HepG2 (cell line): ENCODE measurements around the gene AMOTL2. TPM values are rescaled to one million over a fixed set of nuclear protein-coding genes. Genes with fewer than 3 reads are reported as not detected.

Experiments used
- HNF4A ChIP-seq: sonication (generic); formaldehyde crosslinking; IDR thresholded peaks from 2 replicates; pipeline ENCODE4 v1.4.0; 2020; ENCODE audit warnings: missing genetic modification reagents
- SRY ChIP-seq: sonication (generic); formaldehyde crosslinking; IDR thresholded peaks from 2 replicates; pipeline ENCODE4 v1.8.0; 2022; ENCODE audit warnings: mild to moderate bottlenecking, missing genetic modification reagents
- ZNF274 ChIP-seq: sonication (generic); formaldehyde crosslinking; IDR thresholded peaks from 2 replicates; pipeline ENCODE4 v1.5.1; 2020; ENCODE audit warnings: mild to moderate bottlenecking, missing genetic modification reagents
- ZNF691 ChIP-seq: sonication (generic); formaldehyde crosslinking; IDR thresholded peaks from 2 replicates; pipeline ENCODE4 v1.4.0; 2020; ENCODE audit warnings: missing genetic modification reagents, low read depth, mild to moderate bottlenecking, borderline replicate concordance
- polyA plus RNA-seq, 8 experiments: library from polyadenylated mRNA; depleted of rRNA in 3 of 8; stranded (reverse) in 7 of 8; unstranded in 1 of 8; fragments of >200 nt; fragmentation: Illumina TruSeq in 4 of 8; extraction: Trizol in 4 of 8; gene quantifications; 2 replicates each; pipeline versions ENCODE4 v1.2.1 to v1.2.3, GENCODE V29; 2011 to 2016; ENCODE audit warnings: low read depth in 4 of 8, missing spikeins in 1 of 8, mixed read lengths in 1 of 8; ENCODE audit not compliant: insufficient read depth in 1 of 8
- total RNA-seq, 5 experiments: library from RNA; depleted of rRNA; stranded (reverse); fragments of >200 nt; fragmentation: Illumina TruSeq; extraction: Trizol; gene quantifications; 2 replicates each; pipeline ENCODE4 v1.2.3, GENCODE V29; 2016; ENCODE audit warnings: low read depth in 1 of 5
- TF ChIP-seq, protein P1 (sequence below): sonication (generic); formaldehyde crosslinking; IDR thresholded peaks from 2 replicates; pipeline ENCODE4 v1.4.0; 2020; ENCODE audit warnings: missing genetic modification reagents, borderline replicate concordance

The AMOTL2 gene
- total and polyA plus RNA-seq, 2 of the 13 experiments (the other 11 are each of a cell fraction or from before 2014, with no cell fraction given), result 17.3 to 18.5 TPM

DNA sequence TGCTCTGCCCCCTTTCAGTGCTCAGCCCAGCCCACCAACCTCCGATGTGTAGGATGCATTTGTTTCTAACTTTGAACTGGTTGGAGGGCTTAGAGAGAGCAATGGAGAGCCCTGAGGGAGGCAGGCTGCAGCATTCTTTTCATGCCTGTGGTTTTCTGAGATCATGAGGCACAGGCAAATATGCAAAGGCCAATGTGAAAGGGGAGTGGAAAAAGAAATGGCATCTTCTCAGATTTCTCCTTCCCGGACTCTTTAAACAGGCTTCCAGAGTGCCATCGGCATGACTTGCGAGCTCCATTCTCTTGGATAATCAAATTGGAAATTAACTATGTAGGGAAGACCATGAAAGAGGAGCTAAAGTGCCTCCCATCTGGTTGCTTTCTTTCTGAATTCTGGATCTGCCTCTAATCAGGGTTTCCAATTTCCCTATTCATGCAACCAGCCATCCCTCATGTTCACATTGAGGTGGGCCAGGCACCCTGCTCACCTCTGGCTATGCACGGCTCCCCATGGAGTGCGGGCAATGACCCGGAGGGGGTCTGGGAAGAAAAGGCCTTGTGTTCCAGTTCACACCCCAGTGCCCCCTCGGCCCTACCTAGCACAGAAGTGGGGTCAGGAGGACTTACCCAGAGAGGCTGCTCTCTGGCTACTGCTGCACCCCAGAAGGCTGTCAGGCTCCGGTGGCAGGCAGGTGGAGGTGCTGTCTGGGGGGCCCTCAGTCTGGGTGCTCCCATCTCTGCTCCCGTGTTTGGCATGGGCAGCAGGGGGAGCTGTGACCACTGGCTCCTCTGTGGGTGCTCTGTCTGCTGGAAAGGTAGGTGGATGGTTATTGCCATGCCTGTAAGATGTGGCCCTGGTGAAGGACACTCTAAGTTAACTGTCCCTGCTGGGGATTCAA, 16.1 kb downstream of the AMOTL2 start (continued):
- peak; percentile 27; the same call in 1 of the 2 replicates for TF ChIP-seq ZNF691 (CRISPR knock-in tag)
- TF ChIP-seq, protein P1, sequence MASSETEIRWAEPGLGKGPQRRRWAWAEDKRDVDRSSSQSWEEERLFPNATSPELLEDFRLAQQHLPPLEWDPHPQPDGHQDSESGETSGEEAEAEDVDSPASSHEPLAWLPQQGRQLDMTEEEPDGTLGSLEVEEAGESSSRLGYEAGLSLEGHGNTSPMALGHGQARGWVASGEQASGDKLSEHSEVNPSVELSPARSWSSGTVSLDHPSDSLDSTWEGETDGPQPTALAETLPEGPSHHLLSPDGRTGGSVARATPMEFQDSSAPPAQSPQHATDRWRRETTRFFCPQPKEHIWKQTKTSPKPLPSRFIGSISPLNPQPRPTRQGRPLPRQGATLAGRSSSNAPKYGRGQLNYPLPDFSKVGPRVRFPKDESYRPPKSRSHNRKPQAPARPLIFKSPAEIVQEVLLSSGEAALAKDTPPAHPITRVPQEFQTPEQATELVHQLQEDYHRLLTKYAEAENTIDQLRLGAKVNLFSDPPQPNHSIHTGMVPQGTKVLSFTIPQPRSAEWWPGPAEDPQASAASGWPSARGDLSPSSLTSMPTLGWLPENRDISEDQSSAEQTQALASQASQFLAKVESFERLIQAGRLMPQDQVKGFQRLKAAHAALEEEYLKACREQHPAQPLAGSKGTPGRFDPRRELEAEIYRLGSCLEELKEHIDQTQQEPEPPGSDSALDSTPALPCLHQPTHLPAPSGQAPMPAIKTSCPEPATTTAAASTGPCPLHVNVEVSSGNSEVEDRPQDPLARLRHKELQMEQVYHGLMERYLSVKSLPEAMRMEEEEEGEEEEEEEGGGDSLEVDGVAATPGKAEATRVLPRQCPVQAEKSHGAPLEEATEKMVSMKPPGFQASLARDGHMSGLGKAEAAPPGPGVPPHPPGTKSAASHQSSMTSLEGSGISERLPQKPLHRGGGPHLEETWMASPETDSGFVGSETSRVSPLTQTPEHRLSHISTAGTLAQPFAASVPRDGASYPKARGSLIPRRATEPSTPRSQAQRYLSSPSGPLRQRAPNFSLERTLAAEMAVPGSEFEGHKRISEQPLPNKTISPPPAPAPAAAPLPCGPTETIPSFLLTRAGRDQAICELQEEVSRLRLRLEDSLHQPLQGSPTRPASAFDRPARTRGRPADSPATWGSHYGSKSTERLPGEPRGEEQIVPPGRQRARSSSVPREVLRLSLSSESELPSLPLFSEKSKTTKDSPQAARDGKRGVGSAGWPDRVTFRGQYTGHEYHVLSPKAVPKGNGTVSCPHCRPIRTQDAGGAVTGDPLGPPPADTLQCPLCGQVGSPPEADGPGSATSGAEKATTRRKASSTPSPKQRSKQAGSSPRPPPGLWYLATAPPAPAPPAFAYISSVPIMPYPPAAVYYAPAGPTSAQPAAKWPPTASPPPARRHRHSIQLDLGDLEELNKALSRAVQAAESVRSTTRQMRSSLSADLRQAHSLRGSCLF (CRISPR knock-in tag), result no peak
- TF ChIP-seq ZNF274 (CRISPR knock-in tag), result no peak
- peak; percentile 39; the same call in 1 of the 2 replicates for TF ChIP-seq HNF4A (CRISPR knock-in tag)
- no peak for TF ChIP-seq SRY
- TF ChIP-seq, all 625 proteins: peak for 36
